ENCODE data around the gene FXYD1.

- TF ChIP-seq CTCF (IDR thresholded peaks at IDR 0.05 in 4 of 5, conservative IDR thresholded peaks at IDR 0.05 in 1 of 5) (no peak), POLR2A (IDR thresholded peaks at IDR 0.05) (no peak)
Observed at GRCh38 chr19:35118268-35119020, 20.2 kb upstream of the FXYD1 start.

All from gastrocnemius medialis (tissue), 4 donors.